GM18909 (cell line): Measurements from ENCODE around the gene SERTAD2.

Experiments used
- ATAC-seq: cut with Tn5 transposase; IDR thresholded peaks from one replicate; pipeline ENCODE4 v1.9.1; 2021; ENCODE audit warnings: mild to moderate bottlenecking; ENCODE audit not compliant: unreplicated experiment, poor library complexity

Gene SERTAD2

DNA sequence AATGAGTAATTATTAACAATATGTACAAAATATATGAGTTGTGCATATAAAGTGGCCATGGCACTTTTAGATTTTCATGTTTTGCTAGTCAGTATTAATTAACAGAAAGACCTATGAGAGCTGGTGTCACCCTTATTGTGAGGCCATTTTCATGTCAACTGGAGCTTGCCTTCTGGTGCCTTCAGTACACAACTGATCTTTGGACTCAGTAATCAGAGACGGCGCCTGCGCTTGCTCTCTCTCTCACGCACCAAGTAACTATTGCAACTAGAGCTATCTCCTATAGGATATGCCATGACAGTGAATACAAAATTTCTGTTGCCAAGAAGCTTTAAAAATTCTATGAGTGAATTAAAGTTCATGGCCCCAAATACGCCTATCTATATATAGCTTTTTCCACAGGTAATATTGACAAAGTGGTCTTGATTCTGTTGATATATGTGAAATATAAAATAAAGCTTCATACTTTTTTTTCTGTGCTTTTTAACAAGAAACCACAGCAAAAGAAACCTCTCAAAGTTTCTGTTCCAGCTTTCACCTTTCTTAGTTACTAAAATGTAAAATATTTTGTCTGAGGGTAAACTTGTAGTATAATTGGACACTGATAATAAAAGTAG lies 2.9 kb downstream of the SERTAD2 start:
- no peak for ATAC-seq

DNA sequence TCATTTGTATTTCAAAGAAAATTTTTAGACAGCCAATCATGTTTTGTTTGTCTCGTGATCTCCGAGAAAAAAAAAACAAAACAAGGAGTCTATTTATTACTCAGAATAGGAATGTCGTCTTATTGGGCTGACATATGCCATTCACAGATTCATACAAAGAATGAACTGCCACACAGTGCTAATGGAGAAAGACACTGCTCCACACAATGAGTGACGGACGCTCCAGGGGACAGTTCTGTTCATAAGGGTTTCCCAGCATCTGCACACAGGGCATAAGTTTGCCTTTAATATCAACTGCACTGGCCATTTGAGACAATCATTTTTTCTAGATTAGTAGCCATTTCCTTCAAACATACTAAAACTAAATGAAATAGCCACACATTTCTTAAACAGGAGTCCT lies 3.4 kb downstream of the SERTAD2 start:
- no peak for ATAC-seq

GRCh38 chr2:64649626-64650025 lies 4.1 kb downstream of the SERTAD2 start:
- ATAC-seq, result no peak

- ATAC-seq, result no peak
Measured at GRCh38 chr2:64649013-64649484, 4.7 kb downstream of the SERTAD2 start.

- no peak for ATAC-seq
Measured at GRCh38 chr2:64646007-64646880, 7.5 kb downstream of the SERTAD2 start.

GRCh38 chr2:64644458-64645382 lies 9.0 kb downstream of the SERTAD2 start:
- peak; percentile 61 for ATAC-seq

- no peak for ATAC-seq
Measured at GRCh38 chr2:64643838-64644457, 9.8 kb downstream of the SERTAD2 start.

DNA sequence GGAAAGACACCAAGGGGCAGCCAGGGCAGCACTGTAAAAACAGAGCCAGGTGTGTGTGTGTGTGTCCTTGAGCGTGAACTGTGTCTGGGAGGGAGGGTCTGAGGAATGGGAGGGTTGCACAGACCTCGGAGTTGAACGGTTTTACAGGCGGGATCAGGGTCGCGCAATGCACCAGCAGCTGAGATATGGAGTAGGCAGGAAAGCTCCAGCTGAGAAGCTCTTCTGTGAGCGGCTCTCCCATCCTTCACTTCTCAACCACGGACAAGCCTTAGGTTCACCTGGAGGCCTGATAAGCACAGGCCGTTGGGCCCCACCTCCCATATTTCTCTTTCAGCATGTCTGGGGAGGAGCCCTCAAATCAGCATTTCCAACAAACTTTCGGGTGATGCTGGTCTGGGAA lies 12.1 kb downstream of the SERTAD2 start:
- no peak for ATAC-seq

GRCh38 chr2:64640153-64641044 lies 13.3 kb downstream of the SERTAD2 start:
- ATAC-seq, result no peak

- no peak for ATAC-seq
Measured at GRCh38 chr2:64639691-64640090, 14.0 kb downstream of the SERTAD2 start.

DNA sequence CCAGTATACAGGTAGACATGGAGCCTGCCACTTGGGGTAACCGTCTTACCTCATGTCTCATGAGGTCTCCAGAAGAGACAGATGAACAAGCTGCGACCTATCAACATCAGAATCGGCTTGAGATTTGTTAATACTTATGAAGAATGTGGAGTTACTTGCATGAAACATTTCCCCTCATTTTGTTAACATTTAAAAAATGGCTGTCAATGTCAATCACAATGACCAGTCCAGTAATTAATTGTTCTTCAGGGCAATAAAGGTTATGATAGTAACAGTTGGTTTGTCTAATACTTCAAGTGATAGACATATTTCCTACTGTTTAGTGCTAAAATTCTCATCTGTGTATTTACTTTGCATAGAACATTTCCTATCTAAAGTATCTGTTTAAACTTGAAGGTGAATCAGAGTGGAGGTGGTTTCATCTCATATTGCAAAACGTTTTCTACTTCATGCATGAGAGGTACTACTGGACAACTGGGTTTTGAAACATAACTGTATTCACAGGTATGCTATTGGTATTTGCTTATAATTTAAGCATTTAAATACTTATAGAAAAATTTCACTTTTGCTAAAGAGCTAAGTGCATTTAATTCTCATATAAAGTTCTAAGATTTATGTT lies 15.1 kb downstream of the SERTAD2 start:
- no peak for ATAC-seq

GRCh38 chr2:64637931-64638330 lies 15.8 kb downstream of the SERTAD2 start:
- no peak for ATAC-seq

- peak; percentile 53 for ATAC-seq
Measured at GRCh38 chr2:64637000-64637635, 16.6 kb downstream of the SERTAD2 start.

DNA sequence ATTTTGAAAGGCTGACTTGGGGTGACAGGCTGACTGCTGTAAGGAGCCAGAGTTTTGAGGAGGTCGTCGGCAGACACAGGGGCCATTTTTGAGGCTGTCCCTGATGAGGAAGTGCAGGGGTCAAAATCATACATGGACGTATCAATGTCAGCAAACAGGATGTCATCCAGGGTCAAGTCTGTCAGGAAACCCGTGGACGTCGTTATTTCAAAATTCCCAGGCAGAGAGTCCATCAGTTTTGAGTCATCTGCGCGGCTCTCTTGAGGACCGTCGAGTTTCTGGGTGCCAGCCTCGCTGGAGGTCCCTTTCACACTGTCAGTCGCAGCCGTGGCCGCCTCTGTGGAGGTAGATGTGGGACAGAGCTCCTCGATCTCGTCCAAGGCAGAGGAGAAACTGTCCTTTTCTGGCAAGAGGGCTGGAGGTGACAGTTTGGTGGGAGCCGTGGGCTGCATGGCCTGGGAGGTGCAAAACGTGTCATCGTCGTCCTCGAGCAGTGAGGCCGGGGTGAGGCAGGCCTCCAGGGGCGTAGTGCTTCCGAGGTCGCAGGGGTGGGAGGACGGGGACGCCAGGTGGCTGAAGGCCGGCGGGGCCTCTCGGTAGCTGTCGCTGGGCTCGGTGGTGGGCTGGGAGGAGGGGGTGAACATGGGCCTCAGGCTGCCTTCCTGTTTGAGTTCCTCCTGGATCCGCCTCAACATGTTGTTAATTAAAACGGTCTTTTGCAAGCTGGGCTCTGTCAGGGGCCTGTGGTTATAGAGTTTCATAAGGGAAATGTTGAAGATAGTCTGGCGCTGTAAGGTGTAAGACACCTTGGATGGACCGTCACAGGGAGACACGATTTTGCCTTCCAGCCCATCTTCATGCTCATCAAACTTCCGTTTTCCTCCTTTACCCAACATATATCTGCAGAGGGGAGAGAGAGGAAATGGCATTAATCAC lies 17.5 kb downstream of the SERTAD2 start:
- peak; percentile 67 for ATAC-seq

DNA sequence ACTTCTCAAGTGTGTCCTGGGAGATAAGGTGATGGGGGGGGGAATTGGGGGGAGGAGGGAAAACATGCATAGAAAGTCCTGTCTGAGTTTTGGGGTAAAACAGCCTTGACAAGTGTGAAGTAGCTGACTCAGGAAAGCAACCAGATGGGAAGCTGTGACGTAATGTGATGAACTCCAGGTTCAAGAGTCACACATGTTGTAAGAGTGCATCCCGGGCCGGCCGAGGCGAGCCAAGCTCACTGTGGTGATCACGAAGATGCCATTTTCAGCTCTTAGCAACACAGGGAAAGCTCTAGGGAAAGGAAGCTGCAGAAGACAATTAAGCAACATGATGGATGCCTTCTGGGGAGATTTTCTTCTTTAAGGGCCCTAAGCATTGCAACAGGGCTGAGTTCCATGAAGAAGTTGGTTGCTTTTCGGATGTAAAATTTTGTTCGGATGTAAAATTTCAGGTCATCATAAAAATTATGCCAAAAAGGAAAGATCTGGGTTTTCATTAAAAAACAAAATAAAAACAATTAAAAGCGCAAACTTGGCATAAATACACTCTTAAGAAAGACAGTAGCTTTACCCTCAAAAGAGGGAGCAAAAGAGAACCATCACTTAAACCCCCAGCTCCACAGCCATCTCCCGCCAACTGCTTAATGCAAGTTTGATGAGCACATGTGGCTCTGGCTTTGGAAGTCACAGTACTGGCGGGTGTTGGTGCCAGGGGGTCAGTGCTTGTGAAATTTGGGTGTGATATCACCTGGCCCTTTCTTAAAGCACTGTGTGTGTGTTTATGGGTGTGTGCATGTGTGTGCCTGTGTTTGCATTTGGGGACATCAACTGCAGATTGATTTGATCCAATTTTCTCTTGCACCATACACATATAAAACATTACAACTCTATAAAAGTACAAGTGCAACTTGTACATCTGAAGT lies 19.1 kb downstream of the SERTAD2 start:
- no peak for ATAC-seq
